Measurements from ENCODE around the gene PIK3R4. TPM values are rescaled to one million over a fixed set of nuclear protein-coding genes. Genes with fewer than 3 reads are reported as not detected.

PIK3R4 gene
- total RNA-seq, 4 donors from 2014 or later = 20.6 to 54.6 (median 35.8) TPM

GRCh38 chr3:130635978-130636377 lies 110.7 kb downstream of the PIK3R4 start:
- Histone ChIP-seq H3K27me3 (no peaks in the 10 kb centered on the region), H3K4me3 (no peak overlapping the region), H3K27ac (no peak overlapping the region), H3K4me1 (no peaks in the 10 kb centered on the region), H3K36me3 (no peaks in the 10 kb centered on the region), H3K9me3 (no peaks in the 10 kb centered on the region)
- no peak for DNase-seq
- TF ChIP-seq POLR2A (IDR thresholded peaks at IDR 0.05) (no peak), CTCF (IDR thresholded peaks at IDR 0.05) (no peak)

GRCh38 chr3:130635285-130635684 lies 111.3 kb downstream of the PIK3R4 start:
- Histone ChIP-seq H3K4me3 (no peak overlapping the region), H3K4me1 (no peaks in the 10 kb centered on the region), H3K27me3 (no peaks in the 10 kb centered on the region), H3K36me3 (no peaks in the 10 kb centered on the region), H3K9me3 (no peaks in the 10 kb centered on the region), H3K27ac (no peak overlapping the region)
- TF ChIP-seq CTCF (IDR thresholded peaks at IDR 0.05) (no peak), POLR2A (IDR thresholded peaks at IDR 0.05) (no peak)
- DNase-seq = no peak

Other genes starting within 250 kb of the PIK3R4 start
- gene COL6A6, start 229.7 kb downstream of the PIK3R4 start, total RNA-seq = not detected
- 10 to 100 TPM; 32.2 to 49.5 (median 40.8) TPM for gene ATP2C1, start 147.3 kb upstream of the PIK3R4 start, total RNA-seq

All from Peyer's patch (tissue), 4 donors.